ENCODE results near the gene CTSF. TPM values are rescaled to one million over a fixed set of nuclear protein-coding genes. Genes with fewer than 3 reads are reported as not detected.
"Not testable (repeated sequence)": the region's sequence is repeated elsewhere in the genome, so short reads cannot be mapped to it uniquely, and the experiment has no call there.

CTSF gene
- total and polyA plus RNA-seq, 2 experiments from 2014 or later = 0.60 to 1.1 TPM

GRCh38 chr11:66541892-66542291, 26.5 kb downstream of the CTSF start:
- Histone ChIP-seq H3K36me3 (replicated peaks; ENCODE audit: insufficient read depth, low read depth) (no peaks in the 10 kb centered on the region), H3K27ac (no peak overlapping the region), H2AFZ (no peak overlapping the region), H3K9me2 (replicated peaks; ENCODE audit: insufficient read depth) (no peaks in the 10 kb centered on the region), H4K20me1 (ENCODE audit: insufficient read depth, poor library complexity, severe bottlenecking) (no peaks in the 10 kb centered on the region), H3K4me3 (no peak overlapping the region), H3K9me3 (ENCODE audit: low read depth) (no peaks in the 10 kb centered on the region), H3K79me2 (peaks cover 3% of the 10 kb centered on the region), H3K27me3 (no peaks in the 10 kb centered on the region), H3K4me2 (no peak overlapping the region), H3K4me1 (ENCODE audit: insufficient read depth) (peaks cover 10% of the 10 kb centered on the region)
- WGBS (ENCODE audit: low lambda C conversion rate, missing lambda C conversion rate) = 95% methylated on average over 4 of the region's 4 CpGs
- no peak for DNase-seq (ENCODE audit: low spot score)
- TF ChIP-seq EZH2 (IDR thresholded peaks at IDR 0.05; ENCODE audit: borderline replicate concordance) = no peak
- no peak for TF ChIP-seq EZH2phosphoT487 (IDR thresholded peaks at IDR 0.05; ENCODE audit: low read depth, severe bottlenecking, unreplicated experiment)
- no peak for TF ChIP-seq CTCF (IDR thresholded peaks at IDR 0.05; ENCODE audit: poor library complexity)

DNA sequence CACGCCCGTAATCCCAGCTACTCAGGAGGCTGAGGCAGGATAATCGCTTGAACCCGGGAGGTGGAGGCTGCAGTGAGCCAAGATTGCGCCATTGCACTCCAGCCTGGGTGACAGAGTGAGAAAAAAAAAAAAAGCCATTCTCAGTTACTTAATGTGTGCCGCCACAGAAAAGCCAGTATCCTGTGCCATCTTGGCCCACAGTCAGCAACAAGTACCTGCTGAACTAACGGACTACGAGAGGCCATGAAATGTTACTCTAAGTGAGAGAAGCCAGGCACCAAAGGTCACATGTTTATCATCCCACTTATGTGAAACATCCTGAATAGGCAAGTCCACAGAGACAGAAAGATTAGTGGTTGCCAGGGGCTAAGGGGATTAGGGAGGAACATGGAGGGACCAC, 27.8 kb downstream of the CTSF start:
- not testable (repeated sequence) for H3K27me3 ChIP-seq; H3K36me3 ChIP-seq (replicated peaks; ENCODE audit: insufficient read depth, low read depth); DNase-seq (ENCODE audit: low spot score); H3K27ac ChIP-seq; H4K20me1 ChIP-seq (ENCODE audit: insufficient read depth, poor library complexity, severe bottlenecking); H2AFZ ChIP-seq; H3K4me3 ChIP-seq; H3K4me1 ChIP-seq (ENCODE audit: insufficient read depth); H3K9me3 ChIP-seq (ENCODE audit: low read depth); H3K79me2 ChIP-seq; H3K9me2 ChIP-seq (replicated peaks; ENCODE audit: insufficient read depth); H3K4me2 ChIP-seq
- WGBS (ENCODE audit: low lambda C conversion rate, missing lambda C conversion rate) = 89% methylated on average over 8 of the region's 8 CpGs

GRCh38 chr11:66539870-66540213, 28.6 kb downstream of the CTSF start:
- TF ChIP-seq EZH2phosphoT487 (IDR thresholded peaks at IDR 0.05; ENCODE audit: low read depth, severe bottlenecking, unreplicated experiment) (no peak), EZH2 (IDR thresholded peaks at IDR 0.05; ENCODE audit: borderline replicate concordance) (no peak), CTCF (IDR thresholded peaks at IDR 0.05; ENCODE audit: poor library complexity) (no peak)
- no peak for DNase-seq (ENCODE audit: low spot score)
- Histone ChIP-seq H3K9me3 (ENCODE audit: low read depth) (no peaks in the 10 kb centered on the region), H3K4me1 (ENCODE audit: insufficient read depth) (peaks cover under 1% of the 10 kb centered on the region), H3K27ac (no peak overlapping the region), H2AFZ (no peak overlapping the region), H3K27me3 (no peaks in the 10 kb centered on the region), H3K4me2 (no peak overlapping the region), H3K9me2 (replicated peaks; ENCODE audit: insufficient read depth) (no peaks in the 10 kb centered on the region), H3K4me3 (no peak overlapping the region), H4K20me1 (ENCODE audit: insufficient read depth, poor library complexity, severe bottlenecking) (no peaks in the 10 kb centered on the region), H3K36me3 (replicated peaks; ENCODE audit: insufficient read depth, low read depth) (no peaks in the 10 kb centered on the region), H3K79me2 (peaks cover 3% of the 10 kb centered on the region)
- WGBS (ENCODE audit: low lambda C conversion rate, missing lambda C conversion rate) = 96% methylated on average over 10 of the region's 10 CpGs

DNA sequence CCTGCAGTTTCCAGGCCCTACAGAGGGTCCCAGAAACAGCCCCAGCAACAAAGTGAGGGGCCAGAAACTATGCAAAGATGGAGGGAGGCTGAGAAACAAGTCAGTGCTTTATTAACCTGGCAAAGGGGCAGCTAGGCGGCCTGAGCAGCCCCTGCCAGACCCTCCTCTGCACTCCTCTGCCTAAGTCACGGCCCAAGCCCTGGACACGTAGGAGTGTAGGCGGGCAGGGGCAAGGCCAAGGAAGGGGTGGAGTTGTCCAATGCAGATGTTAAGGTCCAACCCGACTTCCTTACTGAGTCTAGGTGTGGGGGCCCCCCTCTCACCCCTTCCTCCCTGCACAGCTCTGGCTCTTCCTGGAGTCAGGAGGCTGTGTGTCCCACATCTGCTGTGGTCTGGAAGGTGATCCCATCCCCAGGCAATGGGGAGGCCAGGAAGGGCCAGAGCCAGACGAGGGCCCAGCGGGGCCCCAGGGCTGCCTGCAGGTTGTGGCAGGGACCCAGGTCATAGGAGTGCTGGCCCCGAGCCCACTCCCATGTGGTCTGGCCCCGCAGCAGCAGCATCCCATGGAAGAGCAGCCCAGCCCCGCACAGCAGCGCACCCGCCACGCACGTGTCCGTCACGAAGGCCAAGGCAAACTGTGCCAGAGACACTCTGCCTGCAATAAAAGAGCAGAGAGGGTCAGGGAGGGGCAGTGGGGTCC, 29.1 kb downstream of the CTSF start:
- no peak for DNase-seq (ENCODE audit: low spot score)
- Histone ChIP-seq H3K9me3 (ENCODE audit: low read depth) (no peaks in the 10 kb centered on the region), H3K79me2 (no peaks in the 10 kb centered on the region), H3K4me3 (no peak overlapping the region), H3K36me3 (replicated peaks; ENCODE audit: insufficient read depth, low read depth) (no peaks in the 10 kb centered on the region), H3K27ac (no peak overlapping the region), H3K27me3 (no peaks in the 10 kb centered on the region), H4K20me1 (ENCODE audit: insufficient read depth, poor library complexity, severe bottlenecking) (no peaks in the 10 kb centered on the region), H3K9me2 (replicated peaks; ENCODE audit: insufficient read depth) (no peaks in the 10 kb centered on the region), H2AFZ (no peak overlapping the region), H3K4me1 (ENCODE audit: insufficient read depth) (no peaks in the 10 kb centered on the region), H3K4me2 (no peak overlapping the region)
- 92% methylated on average over 16 of the region's 16 CpGs for WGBS (ENCODE audit: low lambda C conversion rate, missing lambda C conversion rate)
- TF ChIP-seq CTCF (IDR thresholded peaks at IDR 0.05; ENCODE audit: poor library complexity) (no peak), EZH2 (IDR thresholded peaks at IDR 0.05; ENCODE audit: borderline replicate concordance) (no peak), EZH2phosphoT487 (IDR thresholded peaks at IDR 0.05; ENCODE audit: low read depth, severe bottlenecking, unreplicated experiment) (no peak)
